ENCODE data around the gene MXRA7.

DNA sequence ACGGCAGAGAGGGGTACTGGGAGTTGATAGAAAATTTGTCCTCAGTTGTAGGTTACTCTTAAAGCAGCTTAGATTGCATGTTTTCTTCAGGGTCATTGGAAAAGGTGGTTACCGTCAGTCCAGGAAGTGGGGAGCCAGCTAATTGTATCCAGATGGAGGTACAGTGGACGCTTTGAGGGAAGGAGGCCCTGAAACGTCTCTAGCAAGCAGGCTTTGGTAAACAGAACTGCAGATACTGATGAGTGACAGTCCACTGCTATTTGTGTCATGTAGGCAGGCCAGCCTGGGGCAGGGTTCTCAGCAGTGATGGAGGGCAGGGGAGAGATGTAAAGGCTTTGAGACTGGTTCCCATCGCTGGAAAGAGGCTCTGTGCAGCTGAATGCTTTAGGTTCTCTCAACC is 37.0 kb downstream of the MXRA7 start:
- TF ChIP-seq RAD21 (IDR thresholded peaks at IDR 0.05; ENCODE audit: low read depth): no peak
- no peak for TF ChIP-seq NFIC (IDR thresholded peaks at IDR 0.05)
- TF ChIP-seq CREB1 (IDR thresholded peaks at IDR 0.05; ENCODE audit: low read depth): no peak
- TF ChIP-seq, protein P1, sequence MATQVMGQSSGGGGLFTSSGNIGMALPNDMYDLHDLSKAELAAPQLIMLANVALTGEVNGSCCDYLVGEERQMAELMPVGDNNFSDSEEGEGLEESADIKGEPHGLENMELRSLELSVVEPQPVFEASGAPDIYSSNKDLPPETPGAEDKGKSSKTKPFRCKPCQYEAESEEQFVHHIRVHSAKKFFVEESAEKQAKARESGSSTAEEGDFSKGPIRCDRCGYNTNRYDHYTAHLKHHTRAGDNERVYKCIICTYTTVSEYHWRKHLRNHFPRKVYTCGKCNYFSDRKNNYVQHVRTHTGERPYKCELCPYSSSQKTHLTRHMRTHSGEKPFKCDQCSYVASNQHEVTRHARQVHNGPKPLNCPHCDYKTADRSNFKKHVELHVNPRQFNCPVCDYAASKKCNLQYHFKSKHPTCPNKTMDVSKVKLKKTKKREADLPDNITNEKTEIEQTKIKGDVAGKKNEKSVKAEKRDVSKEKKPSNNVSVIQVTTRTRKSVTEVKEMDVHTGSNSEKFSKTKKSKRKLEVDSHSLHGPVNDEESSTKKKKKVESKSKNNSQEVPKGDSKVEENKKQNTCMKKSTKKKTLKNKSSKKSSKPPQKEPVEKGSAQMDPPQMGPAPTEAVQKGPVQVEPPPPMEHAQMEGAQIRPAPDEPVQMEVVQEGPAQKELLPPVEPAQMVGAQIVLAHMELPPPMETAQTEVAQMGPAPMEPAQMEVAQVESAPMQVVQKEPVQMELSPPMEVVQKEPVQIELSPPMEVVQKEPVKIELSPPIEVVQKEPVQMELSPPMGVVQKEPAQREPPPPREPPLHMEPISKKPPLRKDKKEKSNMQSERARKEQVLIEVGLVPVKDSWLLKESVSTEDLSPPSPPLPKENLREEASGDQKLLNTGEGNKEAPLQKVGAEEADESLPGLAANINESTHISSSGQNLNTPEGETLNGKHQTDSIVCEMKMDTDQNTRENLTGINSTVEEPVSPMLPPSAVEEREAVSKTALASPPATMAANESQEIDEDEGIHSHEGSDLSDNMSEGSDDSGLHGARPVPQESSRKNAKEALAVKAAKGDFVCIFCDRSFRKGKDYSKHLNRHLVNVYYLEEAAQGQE (IDR thresholded peaks at IDR 0.05; ENCODE audit: low read depth): no peak
- TF ChIP-seq YY1 (IDR thresholded peaks at IDR 0.05; ENCODE audit: low read depth): no peak
- TF ChIP-seq, protein P2, sequence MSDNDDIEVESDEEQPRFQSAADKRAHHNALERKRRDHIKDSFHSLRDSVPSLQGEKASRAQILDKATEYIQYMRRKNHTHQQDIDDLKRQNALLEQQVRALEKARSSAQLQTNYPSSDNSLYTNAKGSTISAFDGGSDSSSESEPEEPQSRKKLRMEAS (IDR thresholded peaks at IDR 0.05): no peak
- no peak for TF ChIP-seq TCF12 (IDR thresholded peaks at IDR 0.05; ENCODE audit: low read depth)
- no peak for TF ChIP-seq EP300 (IDR thresholded peaks at IDR 0.05; ENCODE audit: borderline replicate concordance)
- TF ChIP-seq TAF1 (IDR thresholded peaks at IDR 0.05; ENCODE audit: low read depth): no peak
- TF ChIP-seq EGR1 (IDR thresholded peaks at IDR 0.05): no peak
- TF ChIP-seq, protein P3, sequence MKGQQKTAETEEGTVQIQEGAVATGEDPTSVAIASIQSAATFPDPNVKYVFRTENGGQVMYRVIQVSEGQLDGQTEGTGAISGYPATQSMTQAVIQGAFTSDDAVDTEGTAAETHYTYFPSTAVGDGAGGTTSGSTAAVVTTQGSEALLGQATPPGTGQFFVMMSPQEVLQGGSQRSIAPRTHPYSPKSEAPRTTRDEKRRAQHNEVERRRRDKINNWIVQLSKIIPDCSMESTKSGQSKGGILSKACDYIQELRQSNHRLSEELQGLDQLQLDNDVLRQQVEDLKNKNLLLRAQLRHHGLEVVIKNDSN (IDR thresholded peaks at IDR 0.05): no peak
- no peak for TF ChIP-seq FOXM1 (IDR thresholded peaks at IDR 0.05; ENCODE audit: borderline replicate concordance, low read depth)

Measured in Ishikawa (cell line).